ENCODE data around the gene RBM17.

GRCh38 chr10:6135589-6136168 lies 46.8 kb downstream of the RBM17 start:
- TF ChIP-seq REST (IDR thresholded peaks at IDR 0.05; ENCODE audit: low read depth), result no peak
- TF ChIP-seq TEAD4 (IDR thresholded peaks at IDR 0.05), result no peak
- no peak for TF ChIP-seq TAF1 (IDR thresholded peaks at IDR 0.05; ENCODE audit: low read depth)
- TF ChIP-seq RAD21 (IDR thresholded peaks at IDR 0.05; ENCODE audit: low read depth), result no peak
- no peak for TF ChIP-seq YY1 (IDR thresholded peaks at IDR 0.05; ENCODE audit: low read depth)
- TF ChIP-seq EP300 (IDR thresholded peaks at IDR 0.05; ENCODE audit: borderline replicate concordance), result no peak
- no peak for TF ChIP-seq USF1 (IDR thresholded peaks at IDR 0.05)
- TF ChIP-seq CREB1 (IDR thresholded peaks at IDR 0.05; ENCODE audit: low read depth), result no peak
- TF ChIP-seq CEBPB (IDR thresholded peaks at IDR 0.05), result no peak
- TF ChIP-seq NFIC (IDR thresholded peaks at IDR 0.05), result no peak
- no peak for TF ChIP-seq MAX (IDR thresholded peaks at IDR 0.05)
- TF ChIP-seq EGR1 (IDR thresholded peaks at IDR 0.05), result no peak
- TF ChIP-seq ZBTB7A (IDR thresholded peaks at IDR 0.05; ENCODE audit: low read depth), result no peak
- TF ChIP-seq TCF12 (IDR thresholded peaks at IDR 0.05; ENCODE audit: low read depth), result no peak
